HG02884 (cell line): ENCODE measurements around the gene RBM19.
A peak's percentile ranks its signal among the peaks of the same experiment; 100 is the strongest.

Experiments
- ATAC-seq: cut with Tn5 transposase; IDR thresholded peaks from one replicate; pipeline ENCODE4 v1.9.1; 2021; ENCODE audit warnings: mild to moderate bottlenecking, moderate library complexity; ENCODE audit not compliant: unreplicated experiment

Gene RBM19

DNA sequence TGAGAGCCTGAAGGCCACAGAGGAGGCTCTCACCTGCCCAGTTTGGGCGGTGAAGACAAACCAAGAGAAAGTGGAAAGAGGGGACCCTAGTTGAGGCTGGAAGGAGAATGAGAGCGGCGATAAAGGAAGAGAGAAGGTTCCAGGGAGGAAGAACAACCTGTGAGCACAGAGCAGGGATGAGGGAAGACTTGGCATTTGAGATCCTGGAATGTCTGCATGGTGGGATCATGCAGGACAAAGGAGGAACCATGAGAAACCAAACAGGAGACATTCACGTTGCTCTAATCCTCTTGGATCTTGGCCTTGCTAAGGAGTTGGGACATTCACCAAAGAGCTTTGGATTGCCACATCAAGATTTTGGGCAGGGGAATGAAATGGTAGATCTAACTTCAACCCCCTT, 22.9 kb upstream of the RBM19 start:
- no peak for ATAC-seq

DNA sequence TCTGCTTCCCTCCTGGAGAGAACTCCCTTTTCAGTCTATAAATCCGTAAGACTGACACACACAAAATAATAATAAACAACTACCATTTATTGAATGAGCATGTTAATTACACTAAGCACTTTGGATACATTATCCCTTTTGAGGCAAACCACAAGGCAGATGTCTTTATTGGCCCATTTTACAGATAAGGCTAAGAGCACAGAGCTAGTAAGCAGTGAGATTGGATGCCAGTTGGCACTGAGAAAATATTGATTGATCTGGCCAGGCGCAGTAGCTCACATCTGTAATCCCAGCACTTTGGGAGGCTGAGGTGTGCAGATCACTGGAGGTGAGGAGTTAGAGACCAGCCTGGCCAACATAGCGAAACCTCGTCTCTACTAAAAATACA, 21.9 kb upstream of the RBM19 start:
- ATAC-seq, result no peak

DNA sequence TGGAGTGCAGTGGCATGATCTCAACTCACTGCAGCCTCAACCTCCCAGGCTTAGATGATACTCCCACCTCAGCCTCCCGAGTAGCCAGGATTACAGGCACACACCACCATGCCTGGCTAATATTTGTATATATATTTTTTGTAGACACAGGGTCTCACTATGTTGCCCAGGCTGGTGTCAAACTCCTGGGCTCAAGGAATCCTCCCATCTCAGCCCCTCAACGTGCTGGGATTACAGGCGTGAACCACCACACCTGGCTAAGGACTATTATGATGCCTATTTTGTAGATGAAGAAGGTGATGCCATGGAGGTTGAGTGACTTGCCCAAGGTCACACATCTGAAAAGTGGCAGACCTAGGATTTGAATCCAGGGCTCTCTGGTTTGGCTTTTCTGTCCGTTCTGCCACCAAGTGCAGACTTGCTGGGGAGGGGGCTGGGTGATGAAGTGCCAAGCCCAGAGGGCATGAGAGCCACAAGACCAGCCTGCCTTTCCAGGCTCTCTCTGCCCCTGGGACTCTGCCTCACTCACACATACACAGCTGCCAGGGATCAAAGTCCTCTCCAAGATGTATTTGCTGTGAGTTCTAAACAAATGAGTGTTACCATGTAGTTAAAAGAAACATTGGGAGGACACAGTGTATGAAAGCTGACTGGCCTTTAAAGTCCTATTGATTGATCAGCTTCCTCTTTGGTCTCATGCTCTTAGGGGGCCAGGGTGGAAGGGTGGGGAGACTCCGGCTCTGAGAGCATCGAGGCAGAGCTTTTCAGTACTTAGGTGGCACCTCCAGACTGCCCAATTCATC, 21.3 kb upstream of the RBM19 start:
- ATAC-seq, result no peak

- no peak for ATAC-seq
Observed at GRCh38 chr12:113984464-113984863, 18.3 kb upstream of the RBM19 start.

GRCh38 chr12:113983777-113984448, 17.8 kb upstream of the RBM19 start:
- ATAC-seq, result no peak

GRCh38 chr12:113983265-113983664, 17.1 kb upstream of the RBM19 start:
- no peak for ATAC-seq

DNA sequence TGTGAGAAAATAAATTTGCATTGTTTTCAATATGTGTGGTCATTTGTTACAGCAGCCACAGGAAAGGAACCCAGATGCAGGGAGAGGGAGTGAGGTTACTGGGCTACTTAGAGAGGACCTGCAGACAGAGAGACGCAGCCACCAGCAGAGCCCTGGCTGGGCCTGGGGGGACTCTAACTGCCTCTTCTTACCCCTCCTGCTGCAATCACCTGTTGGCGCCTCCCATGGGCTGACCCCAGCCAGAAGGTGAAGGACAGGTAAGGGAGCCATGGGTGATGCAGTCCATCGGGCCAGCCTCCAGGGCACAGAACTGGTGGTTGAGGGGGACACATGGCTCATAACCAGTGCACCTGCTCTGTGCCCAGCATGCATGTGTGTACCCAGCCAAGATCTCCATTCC, 15.8 kb upstream of the RBM19 start:
- no peak for ATAC-seq

GRCh38 chr12:113980537-113981337, 14.6 kb upstream of the RBM19 start:
- peak; percentile 62 for ATAC-seq

DNA sequence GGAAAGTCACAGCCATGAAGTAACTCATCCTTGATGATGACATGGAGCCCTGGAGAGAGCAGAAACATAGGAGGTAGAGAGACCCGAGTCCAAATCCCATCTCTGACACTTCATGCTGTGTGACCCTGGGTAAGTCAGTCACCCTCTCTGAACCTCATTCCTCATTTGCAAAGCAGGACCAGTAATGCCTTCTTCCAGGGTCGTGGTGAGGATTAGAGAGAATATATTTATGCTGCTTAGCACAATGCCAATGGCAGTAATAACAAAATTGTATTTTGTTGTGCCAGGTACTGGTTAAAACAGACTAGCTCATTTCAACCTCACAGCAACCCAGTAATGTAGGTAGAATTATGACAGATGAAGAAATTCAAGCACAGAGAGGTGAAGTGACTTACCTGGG, 13.9 kb upstream of the RBM19 start:
- ATAC-seq, result no peak

DNA sequence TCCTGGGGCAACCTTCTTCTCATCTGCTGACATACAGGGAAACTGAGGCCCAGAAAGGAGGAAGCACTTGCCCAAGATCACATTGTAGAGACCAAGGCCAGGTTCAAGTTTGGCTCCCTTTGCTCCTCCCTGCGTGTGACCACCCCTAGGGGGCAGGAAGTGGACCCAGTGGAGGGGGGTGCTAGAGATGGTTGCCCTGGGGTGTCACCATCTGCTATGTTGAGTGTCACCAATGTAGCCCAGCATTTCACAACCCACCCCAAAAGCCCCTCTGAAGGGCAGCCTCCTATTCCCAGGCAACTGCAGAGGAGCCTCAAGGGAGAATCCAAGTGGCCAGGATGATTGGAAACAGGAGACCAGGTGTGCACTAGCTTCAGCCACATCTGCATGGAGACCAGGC, 12.0 kb upstream of the RBM19 start:
- ATAC-seq, result no peak

- no peak for ATAC-seq
Observed at GRCh38 chr12:113974006-113974405, 7.9 kb upstream of the RBM19 start.

- no peak for ATAC-seq
Observed at GRCh38 chr12:113973109-113973904, 7.2 kb upstream of the RBM19 start.

DNA sequence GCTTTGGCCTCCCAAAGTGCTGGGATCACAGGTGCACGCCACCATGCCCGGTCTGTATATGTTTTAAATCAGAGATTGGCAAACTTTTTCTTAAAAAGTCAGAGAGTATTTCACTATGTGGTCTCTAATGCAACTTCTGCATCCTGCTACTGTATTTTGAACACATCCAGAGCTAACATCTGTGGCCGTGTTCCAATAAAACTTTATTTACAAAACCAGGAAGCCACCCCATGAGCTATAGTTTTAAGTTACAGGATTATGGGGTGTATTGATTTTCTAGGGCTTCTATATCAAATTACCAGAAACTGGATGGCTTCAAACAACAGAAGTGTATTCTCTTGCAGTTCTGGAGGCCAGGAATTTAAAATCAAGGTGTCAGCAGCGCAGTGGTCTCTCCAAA, 5.3 kb upstream of the RBM19 start:
- ATAC-seq, result no peak

GRCh38 chr12:113970211-113970610, 4.1 kb upstream of the RBM19 start:
- ATAC-seq, result no peak

GRCh38 chr12:113967368-113967767, 1.2 kb upstream of the RBM19 start:
- no peak for ATAC-seq

- ATAC-seq, result no peak
Observed at GRCh38 chr12:113962733-113963132, 3.4 kb downstream of the RBM19 start.

- ATAC-seq, result peak; percentile 47
Observed at GRCh38 chr12:113961921-113962710, 4.0 kb downstream of the RBM19 start.

GRCh38 chr12:113960030-113960429, 6.1 kb downstream of the RBM19 start:
- no peak for ATAC-seq

GRCh38 chr12:113959096-113959495, 7.0 kb downstream of the RBM19 start:
- no peak for ATAC-seq

DNA sequence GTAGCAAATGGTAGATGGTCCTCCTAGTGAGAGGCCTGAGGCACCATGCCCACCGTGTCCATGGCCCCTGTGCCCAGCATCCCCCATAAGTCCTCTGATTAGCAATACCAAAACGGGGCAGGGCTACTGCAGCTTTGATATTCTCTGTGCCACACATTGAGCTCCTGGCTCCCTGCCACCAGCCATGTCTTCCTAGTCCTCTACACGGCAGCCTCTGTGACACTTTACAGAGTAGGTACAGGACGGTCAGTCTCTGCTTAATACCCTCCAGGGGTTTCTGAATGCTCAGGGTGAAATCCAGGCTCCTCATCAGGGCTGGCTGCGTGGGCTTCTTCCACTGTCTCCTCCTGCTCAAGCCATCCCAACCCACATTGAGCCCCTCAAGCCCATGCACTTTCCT, 8.0 kb downstream of the RBM19 start:
- no peak for ATAC-seq
